ENCODE measurements around the gene HOTAIR.

Gene HOTAIR

DNA sequence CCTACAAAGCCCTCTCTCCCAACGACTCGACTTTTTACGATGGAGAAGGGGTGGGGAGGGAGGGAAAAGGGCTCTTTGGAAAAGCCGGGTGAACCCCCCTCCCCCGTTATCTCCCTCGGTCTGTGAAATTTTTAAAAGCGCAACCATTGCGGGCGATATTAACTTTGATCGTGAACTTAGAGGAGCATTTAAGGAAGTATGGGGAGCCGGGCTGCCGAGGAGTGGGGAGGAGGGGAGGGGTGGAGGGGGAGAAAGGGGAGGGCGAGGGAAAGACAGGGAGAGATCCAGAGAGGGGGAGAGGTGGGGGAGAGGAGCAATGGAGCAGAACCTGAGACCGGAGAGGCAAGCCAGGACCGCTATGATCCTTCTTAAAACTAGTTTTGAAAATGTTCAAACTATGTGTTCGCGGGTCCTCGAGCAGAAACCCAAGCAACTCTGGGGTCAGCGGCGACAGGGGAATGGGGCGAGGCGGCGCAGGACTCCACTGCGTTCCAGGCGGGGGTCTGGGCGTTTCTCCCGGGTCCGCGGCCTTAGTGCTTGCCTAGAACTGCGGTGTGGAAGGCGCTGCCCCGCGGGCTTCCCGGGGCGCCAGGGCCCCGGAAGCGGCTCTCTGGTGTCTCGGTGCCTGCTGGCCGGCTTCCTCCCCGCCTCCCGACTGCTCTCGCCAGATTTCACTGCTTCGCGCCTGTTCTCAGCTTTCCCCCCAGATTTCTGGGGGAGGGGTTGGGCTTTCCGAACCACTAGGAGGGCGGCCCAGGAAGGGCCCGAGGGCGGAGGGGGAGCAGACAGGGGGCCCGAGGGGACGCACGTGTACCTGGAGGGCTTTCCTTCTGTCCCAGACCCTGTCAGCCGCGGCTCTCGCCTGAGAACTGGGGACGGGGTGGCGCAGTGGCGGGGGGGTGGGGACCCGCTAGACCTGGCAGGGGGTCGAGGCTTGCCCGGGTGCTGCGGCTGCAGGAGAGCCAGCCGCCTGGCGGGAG is at the start of gene HOTAIR:
Gene HOTAIR, minus strand, starts transcription at position 871 of the 980 bp plus-strand sequence.
- peak; percentile 40 for ATAC-seq
- TF ChIP-seq ZNF8 (CRISPR knock-in tag; IDR thresholded peaks at IDR 0.05) = no peak
- TF ChIP-seq OSR1 (CRISPR knock-in tag; IDR thresholded peaks at IDR 0.05) = no peak
- TF ChIP-seq, protein P1, sequence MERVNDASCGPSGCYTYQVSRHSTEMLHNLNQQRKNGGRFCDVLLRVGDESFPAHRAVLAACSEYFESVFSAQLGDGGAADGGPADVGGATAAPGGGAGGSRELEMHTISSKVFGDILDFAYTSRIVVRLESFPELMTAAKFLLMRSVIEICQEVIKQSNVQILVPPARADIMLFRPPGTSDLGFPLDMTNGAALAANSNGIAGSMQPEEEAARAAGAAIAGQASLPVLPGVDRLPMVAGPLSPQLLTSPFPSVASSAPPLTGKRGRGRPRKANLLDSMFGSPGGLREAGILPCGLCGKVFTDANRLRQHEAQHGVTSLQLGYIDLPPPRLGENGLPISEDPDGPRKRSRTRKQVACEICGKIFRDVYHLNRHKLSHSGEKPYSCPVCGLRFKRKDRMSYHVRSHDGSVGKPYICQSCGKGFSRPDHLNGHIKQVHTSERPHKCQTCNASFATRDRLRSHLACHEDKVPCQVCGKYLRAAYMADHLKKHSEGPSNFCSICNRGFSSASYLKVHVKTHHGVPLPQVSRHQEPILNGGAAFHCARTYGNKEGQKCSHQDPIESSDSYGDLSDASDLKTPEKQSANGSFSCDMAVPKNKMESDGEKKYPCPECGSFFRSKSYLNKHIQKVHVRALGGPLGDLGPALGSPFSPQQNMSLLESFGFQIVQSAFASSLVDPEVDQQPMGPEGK (CRISPR knock-in tag; IDR thresholded peaks at IDR 0.05; ENCODE audit: borderline replicate concordance) = no peak

DNA sequence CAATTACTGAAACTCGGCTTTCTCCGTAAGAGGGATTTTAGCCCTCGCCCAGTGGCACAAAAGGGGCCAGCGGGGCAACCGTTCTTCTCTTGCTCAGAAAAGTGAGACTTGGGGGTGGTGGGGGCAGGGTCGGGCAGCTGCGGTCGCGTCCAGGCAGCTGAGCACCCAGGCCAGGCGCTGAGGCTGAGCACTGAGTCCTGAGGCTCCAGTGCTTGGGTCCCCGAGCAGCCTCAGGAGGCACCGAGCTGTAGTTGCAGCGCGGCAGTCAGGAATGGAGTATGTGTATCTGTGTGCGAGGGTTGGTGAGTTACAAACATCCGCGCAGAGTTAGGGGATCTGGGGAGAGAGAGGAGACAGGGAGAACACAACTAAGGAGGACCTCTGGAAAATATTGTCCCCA is 49.4 kb upstream of the HOTAIR start:
- ATAC-seq = no peak
- TF ChIP-seq, protein P2, sequence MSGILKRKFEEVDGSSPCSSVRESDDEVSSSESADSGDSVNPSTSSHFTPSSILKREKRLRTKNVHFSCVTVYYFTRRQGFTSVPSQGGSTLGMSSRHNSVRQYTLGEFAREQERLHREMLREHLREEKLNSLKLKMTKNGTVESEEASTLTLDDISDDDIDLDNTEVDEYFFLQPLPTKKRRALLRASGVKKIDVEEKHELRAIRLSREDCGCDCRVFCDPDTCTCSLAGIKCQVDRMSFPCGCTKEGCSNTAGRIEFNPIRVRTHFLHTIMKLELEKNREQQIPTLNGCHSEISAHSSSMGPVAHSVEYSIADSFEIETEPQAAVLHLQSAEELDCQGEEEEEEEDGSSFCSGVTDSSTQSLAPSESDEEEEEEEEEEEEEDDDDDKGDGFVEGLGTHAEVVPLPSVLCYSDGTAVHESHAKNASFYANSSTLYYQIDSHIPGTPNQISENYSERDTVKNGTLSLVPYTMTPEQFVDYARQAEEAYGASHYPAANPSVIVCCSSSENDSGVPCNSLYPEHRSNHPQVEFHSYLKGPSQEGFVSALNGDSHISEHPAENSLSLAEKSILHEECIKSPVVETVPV (CRISPR knock-in tag; IDR thresholded peaks at IDR 0.05) = no peak
- no peak for TF ChIP-seq ZFP3 (CRISPR knock-in tag; IDR thresholded peaks at IDR 0.05)
- TF ChIP-seq RARB (CRISPR knock-in tag; IDR thresholded peaks at IDR 0.05) = no peak

DNA sequence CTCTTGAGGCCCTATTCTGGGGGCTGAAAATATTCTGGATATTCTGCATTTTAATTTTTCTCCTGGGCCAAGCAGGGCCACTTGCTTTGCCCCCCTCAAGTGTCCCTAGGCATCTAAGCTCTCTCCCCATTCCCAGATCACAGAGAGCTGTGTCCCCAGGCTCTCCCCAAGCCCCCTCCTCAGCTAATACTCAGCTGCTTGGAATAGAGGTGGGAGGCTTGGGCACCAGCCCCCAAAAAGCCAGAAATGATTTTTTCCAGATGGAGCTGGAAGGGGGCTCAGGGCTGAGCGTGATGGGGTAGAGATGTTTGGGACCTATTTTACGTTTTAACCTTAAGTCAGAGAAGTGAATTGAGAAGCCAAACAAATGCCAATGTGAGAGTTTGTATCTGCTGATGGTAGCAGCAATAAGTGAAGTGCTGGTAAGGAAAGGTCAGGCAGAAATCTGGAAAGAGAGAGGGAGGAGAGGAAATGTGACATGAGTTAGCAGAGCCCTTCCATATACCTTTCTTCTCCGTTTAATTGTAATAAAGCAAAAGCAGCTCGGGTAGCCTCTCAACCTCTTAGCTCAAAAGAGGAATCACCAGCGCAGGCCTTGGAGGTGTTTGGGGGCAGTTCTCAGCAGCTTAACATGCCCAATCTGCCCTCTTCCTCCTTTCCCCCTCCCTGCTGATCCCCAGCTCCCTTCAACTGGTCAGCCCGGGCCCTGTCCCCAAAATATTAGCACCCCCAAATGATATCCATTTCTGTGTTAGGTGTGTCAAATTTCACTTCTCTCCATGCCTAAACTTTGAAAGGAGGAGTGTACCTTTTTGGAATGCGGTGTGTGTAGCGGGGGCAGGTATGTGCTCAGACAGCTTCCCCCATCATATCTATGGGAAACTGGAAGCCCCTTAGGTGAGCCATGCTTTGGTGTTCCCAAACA is 48.5 kb upstream of the HOTAIR start:
- TF ChIP-seq ESRRG (CRISPR knock-in tag; IDR thresholded peaks at IDR 0.05) = no peak
- no peak for TF ChIP-seq ZFP30 (CRISPR knock-in tag; IDR thresholded peaks at IDR 0.05)
- no peak for TF ChIP-seq ARNTL (CRISPR knock-in tag; IDR thresholded peaks at IDR 0.05; ENCODE audit: borderline replicate concordance, low read depth)
- TF ChIP-seq, protein P3, sequence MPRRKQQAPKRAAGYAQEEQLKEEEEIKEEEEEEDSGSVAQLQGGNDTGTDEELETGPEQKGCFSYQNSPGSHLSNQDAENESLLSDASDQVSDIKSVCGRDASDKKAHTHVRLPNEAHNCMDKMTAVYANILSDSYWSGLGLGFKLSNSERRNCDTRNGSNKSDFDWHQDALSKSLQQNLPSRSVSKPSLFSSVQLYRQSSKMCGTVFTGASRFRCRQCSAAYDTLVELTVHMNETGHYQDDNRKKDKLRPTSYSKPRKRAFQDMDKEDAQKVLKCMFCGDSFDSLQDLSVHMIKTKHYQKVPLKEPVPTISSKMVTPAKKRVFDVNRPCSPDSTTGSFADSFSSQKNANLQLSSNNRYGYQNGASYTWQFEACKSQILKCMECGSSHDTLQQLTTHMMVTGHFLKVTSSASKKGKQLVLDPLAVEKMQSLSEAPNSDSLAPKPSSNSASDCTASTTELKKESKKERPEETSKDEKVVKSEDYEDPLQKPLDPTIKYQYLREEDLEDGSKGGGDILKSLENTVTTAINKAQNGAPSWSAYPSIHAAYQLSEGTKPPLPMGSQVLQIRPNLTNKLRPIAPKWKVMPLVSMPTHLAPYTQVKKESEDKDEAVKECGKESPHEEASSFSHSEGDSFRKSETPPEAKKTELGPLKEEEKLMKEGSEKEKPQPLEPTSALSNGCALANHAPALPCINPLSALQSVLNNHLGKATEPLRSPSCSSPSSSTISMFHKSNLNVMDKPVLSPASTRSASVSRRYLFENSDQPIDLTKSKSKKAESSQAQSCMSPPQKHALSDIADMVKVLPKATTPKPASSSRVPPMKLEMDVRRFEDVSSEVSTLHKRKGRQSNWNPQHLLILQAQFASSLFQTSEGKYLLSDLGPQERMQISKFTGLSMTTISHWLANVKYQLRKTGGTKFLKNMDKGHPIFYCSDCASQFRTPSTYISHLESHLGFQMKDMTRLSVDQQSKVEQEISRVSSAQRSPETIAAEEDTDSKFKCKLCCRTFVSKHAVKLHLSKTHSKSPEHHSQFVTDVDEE (CRISPR knock-in tag; IDR thresholded peaks at IDR 0.05) = no peak
- no peak for TF ChIP-seq BACH2 (CRISPR knock-in tag; IDR thresholded peaks at IDR 0.05; ENCODE audit: borderline replicate concordance)
- TF ChIP-seq ZNF8 (CRISPR knock-in tag; IDR thresholded peaks at IDR 0.05) = no peak
- TF ChIP-seq OSR1 (CRISPR knock-in tag; IDR thresholded peaks at IDR 0.05) = no peak
- no peak for TF ChIP-seq ZNF565 (CRISPR knock-in tag; conservative IDR thresholded peaks at IDR 0.05; ENCODE audit: low read depth)
- no peak for TF ChIP-seq ZNF70 (CRISPR knock-in tag; IDR thresholded peaks at IDR 0.05)
- TF ChIP-seq PPARA (CRISPR knock-in tag; IDR thresholded peaks at IDR 0.05; ENCODE audit: borderline replicate concordance) = no peak
- no peak for TF ChIP-seq GLIS3 (CRISPR knock-in tag; IDR thresholded peaks at IDR 0.05)
- no peak for TF ChIP-seq ISL1 (CRISPR knock-in tag; IDR thresholded peaks at IDR 0.05)
- TF ChIP-seq, protein P4, sequence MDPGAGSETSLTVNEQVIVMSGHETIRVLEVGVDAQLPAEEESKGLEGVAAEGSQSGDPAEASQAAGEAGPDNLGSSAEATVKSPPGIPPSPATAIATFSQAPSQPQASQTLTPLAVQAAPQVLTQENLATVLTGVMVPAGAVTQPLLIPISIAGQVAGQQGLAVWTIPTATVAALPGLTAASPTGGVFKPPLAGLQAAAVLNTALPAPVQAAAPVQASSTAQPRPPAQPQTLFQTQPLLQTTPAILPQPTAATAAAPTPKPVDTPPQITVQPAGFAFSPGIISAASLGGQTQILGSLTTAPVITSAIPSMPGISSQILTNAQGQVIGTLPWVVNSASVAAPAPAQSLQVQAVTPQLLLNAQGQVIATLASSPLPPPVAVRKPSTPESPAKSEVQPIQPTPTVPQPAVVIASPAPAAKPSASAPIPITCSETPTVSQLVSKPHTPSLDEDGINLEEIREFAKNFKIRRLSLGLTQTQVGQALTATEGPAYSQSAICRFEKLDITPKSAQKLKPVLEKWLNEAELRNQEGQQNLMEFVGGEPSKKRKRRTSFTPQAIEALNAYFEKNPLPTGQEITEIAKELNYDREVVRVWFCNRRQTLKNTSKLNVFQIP (CRISPR knock-in tag; IDR thresholded peaks at IDR 0.05; ENCODE audit: borderline replicate concordance, low read depth) = no peak
- TF ChIP-seq, protein P5, sequence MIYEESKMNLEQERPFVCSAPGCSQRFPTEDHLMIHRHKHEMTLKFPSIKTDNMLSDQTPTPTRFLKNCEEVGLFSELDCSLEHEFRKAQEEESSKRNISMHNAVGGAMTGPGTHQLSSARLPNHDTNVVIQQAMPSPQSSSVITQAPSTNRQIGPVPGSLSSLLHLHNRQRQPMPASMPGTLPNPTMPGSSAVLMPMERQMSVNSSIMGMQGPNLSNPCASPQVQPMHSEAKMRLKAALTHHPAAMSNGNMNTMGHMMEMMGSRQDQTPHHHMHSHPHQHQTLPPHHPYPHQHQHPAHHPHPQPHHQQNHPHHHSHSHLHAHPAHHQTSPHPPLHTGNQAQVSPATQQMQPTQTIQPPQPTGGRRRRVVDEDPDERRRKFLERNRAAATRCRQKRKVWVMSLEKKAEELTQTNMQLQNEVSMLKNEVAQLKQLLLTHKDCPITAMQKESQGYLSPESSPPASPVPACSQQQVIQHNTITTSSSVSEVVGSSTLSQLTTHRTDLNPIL (CRISPR knock-in tag; IDR thresholded peaks at IDR 0.05; ENCODE audit: low read depth) = no peak
- ATAC-seq = no peak
